Bronchial epithelial cell (primary cell): ENCODE results near the gene GFRA4. TPM values are rescaled to one million over a fixed set of nuclear protein-coding genes. Genes with fewer than 3 reads are reported as not detected.

Experiments used
- DNase-seq: peaks from one replicate; pipeline ENCODE4 v3.0.0-alpha.2; 2010; ENCODE audit warnings: low read depth
- FAIRE-seq: peaks from 2 replicates; lab custom pipeline; 2011; peaks lifted over from hg19 to GRCh38; lab: Jason Lieb, UNC
- H3K27me3 ChIP-seq: 2 replicates; pipeline ENCODE4 v1.5.1; 2011; ENCODE audit warnings: low read length; ENCODE audit not compliant: control insufficient read depth, insufficient read depth
- H3K36me3 ChIP-seq: 2 replicates; pipeline ENCODE4 v1.5.1; 2011; ENCODE audit warnings: low read length; ENCODE audit not compliant: control insufficient read depth, insufficient read depth
- H3K4me3 ChIP-seq: 2 replicates; pipeline ENCODE4 v1.5.1; 2011; ENCODE audit warnings: mild to moderate bottlenecking, low read depth, low read length, control low read depth
- total RNA-seq: library from RNA; depleted of rRNA; stranded (reverse); fragments of >200 nt; gene quantifications from 2 replicates; pipeline ENCODE4 v1.2.1, GENCODE V29; 2014
- TF ChIP-seq, protein P1 (sequence below): IDR thresholded peaks from 2 replicates; pipeline ENCODE4 v1.5.1; 2011; ENCODE audit warnings: mild to moderate bottlenecking, moderate library complexity, low read length, control low read depth, inconsistent platforms; ENCODE audit not compliant: insufficient read depth, severe bottlenecking

GFRA4 gene
- total RNA-seq, 1 donor from 2014 or later: not detected

DNA sequence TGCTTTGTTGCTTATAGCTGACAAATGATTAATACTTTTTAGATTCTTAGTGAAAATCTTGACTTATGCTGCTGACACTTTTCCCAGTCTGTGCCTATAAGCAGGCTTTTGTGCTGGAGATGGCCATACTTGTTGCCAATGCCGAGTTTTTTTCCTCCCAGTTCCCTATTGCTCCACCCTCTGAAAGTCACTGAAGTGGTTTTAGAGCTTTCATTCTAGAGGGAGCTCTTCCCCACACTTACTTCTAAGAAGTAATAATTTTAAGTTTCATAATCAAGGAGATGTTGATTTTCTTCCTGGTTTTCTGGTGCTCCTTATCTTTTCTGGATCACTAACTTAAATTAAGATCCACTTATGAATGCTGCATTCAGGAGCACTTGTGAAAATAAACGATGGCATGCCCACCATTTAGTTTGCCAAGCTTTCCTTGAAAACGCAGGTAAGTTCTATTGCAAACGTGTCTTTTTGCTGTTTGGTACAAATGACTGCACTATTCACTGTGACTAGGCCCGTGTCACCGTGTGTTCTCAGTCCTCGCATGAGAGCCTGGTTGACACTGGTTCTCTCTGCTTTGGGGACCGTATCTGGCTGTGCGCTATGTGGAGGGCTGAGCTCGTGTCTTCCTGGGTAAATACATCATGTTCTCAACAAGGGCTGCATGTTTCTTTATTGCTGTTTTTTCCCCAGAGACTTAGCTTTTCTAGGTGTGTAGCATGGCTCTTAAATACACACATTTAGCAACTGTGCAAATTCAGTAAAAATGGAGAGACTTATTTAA lies 50.2 kb downstream of the GFRA4 start:
- DNase-seq (no peak), FAIRE-seq (no peak)
- Histone ChIP-seq H3K36me3 (peaks cover 1% of the 10 kb centered on the region), H3K27me3 (no peaks in the 10 kb centered on the region), H3K4me3 (no peak overlapping the region)
- TF ChIP-seq, protein P1, sequence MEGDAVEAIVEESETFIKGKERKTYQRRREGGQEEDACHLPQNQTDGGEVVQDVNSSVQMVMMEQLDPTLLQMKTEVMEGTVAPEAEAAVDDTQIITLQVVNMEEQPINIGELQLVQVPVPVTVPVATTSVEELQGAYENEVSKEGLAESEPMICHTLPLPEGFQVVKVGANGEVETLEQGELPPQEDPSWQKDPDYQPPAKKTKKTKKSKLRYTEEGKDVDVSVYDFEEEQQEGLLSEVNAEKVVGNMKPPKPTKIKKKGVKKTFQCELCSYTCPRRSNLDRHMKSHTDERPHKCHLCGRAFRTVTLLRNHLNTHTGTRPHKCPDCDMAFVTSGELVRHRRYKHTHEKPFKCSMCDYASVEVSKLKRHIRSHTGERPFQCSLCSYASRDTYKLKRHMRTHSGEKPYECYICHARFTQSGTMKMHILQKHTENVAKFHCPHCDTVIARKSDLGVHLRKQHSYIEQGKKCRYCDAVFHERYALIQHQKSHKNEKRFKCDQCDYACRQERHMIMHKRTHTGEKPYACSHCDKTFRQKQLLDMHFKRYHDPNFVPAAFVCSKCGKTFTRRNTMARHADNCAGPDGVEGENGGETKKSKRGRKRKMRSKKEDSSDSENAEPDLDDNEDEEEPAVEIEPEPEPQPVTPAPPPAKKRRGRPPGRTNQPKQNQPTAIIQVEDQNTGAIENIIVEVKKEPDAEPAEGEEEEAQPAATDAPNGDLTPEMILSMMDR: no peak

DNA sequence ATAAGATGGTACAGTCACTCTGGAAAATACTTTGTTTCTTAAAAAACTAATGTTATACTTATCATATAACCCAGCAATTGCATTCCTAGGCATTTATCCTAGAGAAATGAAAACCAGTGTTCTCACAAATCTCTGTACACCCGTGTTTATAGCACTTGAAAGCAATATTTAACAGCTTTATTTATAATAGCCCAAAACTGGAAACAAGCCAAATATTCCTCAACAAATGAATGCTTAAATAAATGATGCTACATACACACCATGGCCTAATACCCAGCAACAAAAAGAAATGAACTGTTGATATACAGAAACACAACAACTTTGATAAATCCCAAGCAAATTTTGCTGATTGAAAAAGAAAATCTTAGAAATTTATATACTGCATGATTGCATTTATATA lies 51.3 kb downstream of the GFRA4 start:
- TF ChIP-seq, protein P1: no peak
- no peak overlapping the region for H3K4me3 ChIP-seq
- no peaks in the 10 kb centered on the region for H3K27me3 ChIP-seq
- no peak for DNase-seq
- no peak for FAIRE-seq
- no peaks in the 10 kb centered on the region for H3K36me3 ChIP-seq

Other genes with a start within 250 kb of the GFRA4 start
- 50.0 and 55.0 TPM in 2 replicates for gene ATRN, start 192.4 kb downstream of the GFRA4 start, total RNA-seq
- under 0.01 and 0.53 TPM in 2 replicates for gene ADAM33, start 18.6 kb upstream of the GFRA4 start, total RNA-seq
- gene SIGLEC1, start 49.2 kb upstream of the GFRA4 start, total RNA-seq: not detected in 2 replicates
- gene HSPA12B, start 69.3 kb upstream of the GFRA4 start, total RNA-seq: not detected in 2 replicates
- 15.0 and 15.4 TPM in 2 replicates for gene ADISSP, start 104.4 kb upstream of the GFRA4 start, total RNA-seq
- under 0.01 TPM in 1 of 2 replicates, not detected in the other for gene SPEF1, start 118.0 kb upstream of the GFRA4 start, total RNA-seq
- 67.8 and 87.4 TPM in 2 replicates for gene CENPB, start 123.3 kb upstream of the GFRA4 start, total RNA-seq
- gene CDC25B, start 132.9 kb upstream of the GFRA4 start, total RNA-seq: 7.6 and 17.9 TPM in 2 replicates
- gene AP5S1, start 157.1 kb upstream of the GFRA4 start, total RNA-seq: 9.5 and 12.4 TPM in 2 replicates
- gene MAVS, start 183.4 kb upstream of the GFRA4 start, total RNA-seq: 9.7 and 9.9 TPM in 2 replicates
- 29.7 and 40.3 TPM in 2 replicates for gene PANK2, start 226.0 kb upstream of the GFRA4 start, total RNA-seq